B cell (primary cell): ENCODE data around the gene ZNF175. TPM values are rescaled to one million over a fixed set of nuclear protein-coding genes. Genes with fewer than 3 reads are reported as not detected.
A peak's percentile ranks its signal among the peaks of the same experiment; 100 is the strongest.

Experiments
- ATAC-seq: fragments of 200-7000 bp; cut with Tn5 transposase; one replicate; pipeline ENCODE4 v1.10.0; 2021; ENCODE audit warnings: low read depth, mild to moderate bottlenecking, moderate number of reproducible peaks, moderate library complexity
- CTCF ChIA-PET: fragments of 350-600 bp; sonication (Branson Sonifier 250); formaldehyde crosslinking; loops from one replicate; lab custom pipeline; 2021; ENCODE audit warnings: antibody characterized with exemption, inconsistent platforms; lab: Charles Lee
- POLR2A ChIA-PET: fragments of 350-600 bp; sonication (Branson Sonifier 250); formaldehyde crosslinking; loops from one replicate; lab custom pipeline; 2021; ENCODE audit warnings: antibody characterized with exemption; lab: Charles Lee
- DNase-seq: peaks from one replicate; pipeline ENCODE4 v3.0.0; 2013
- H2AFZ ChIP-seq: 2 replicates; pipeline ENCODE4 v1.6.1; 2012; ENCODE audit warnings: mild to moderate bottlenecking, low read depth, low read length; ENCODE audit not compliant: insufficient read depth, poor library complexity, severe bottlenecking
- H3K27ac ChIP-seq, 2 donors: 1 replicate in 1 of 2; 2 replicates in 1 of 2; pipeline ENCODE4 v1.5.1; 2012 to 2013; ENCODE audit warnings: low read length in 2 of 2, mild to moderate bottlenecking in 2 of 2, moderate library complexity in 1 of 2
- H3K27me3 ChIP-seq, 4 experiments: fragments of 200-600 bp in 1 of 4; sonication (generic) in 1 of 4; replicated peaks in 1 of 4; 1 replicate in 2 of 4; 2 replicates in 2 of 4; pipeline versions ENCODE4 v1.6.1 to v1.7.0; 2013 to 2016; ENCODE audit warnings: low read length in 3 of 4, mild to moderate bottlenecking in 2 of 4, mixed read lengths in 1 of 4, moderate library complexity in 1 of 4; ENCODE audit not compliant: insufficient read depth in 4 of 4, control insufficient read depth in 3 of 4; ENCODE audit errors: control extremely low read depth in 1 of 4
- H3K36me3 ChIP-seq, 2 experiments: replicated peaks in 1 of 2; 1 replicate in 1 of 2; 2 replicates in 1 of 2; pipeline versions ENCODE4 v1.6.1 to v1.7.1; 2013; ENCODE audit warnings: low read length in 1 of 2; ENCODE audit not compliant: insufficient read depth in 2 of 2, control insufficient read depth in 1 of 2; ENCODE audit errors: control extremely low read depth in 1 of 2, extremely low read depth in 1 of 2
- H3K4me1 ChIP-seq, 2 donors: fragments of 200-600 bp in 1 of 2; sonication (generic) in 1 of 2; 1 replicate in 1 of 2; 2 replicates in 1 of 2; pipeline versions ENCODE4 v1.5.1 to v1.6.1; 2013 to 2017; ENCODE audit warnings: low read length in 2 of 2; ENCODE audit not compliant: control insufficient read depth in 2 of 2, insufficient read depth in 2 of 2
- H3K4me2 ChIP-seq: replicated peaks from 2 replicates; pipeline ENCODE3; 2012; ENCODE audit warnings: mild to moderate bottlenecking, low read depth, low read length; ENCODE audit not compliant: poor library complexity, severe bottlenecking
- H3K4me3 ChIP-seq, 5 experiments: fragments of 200-600 bp in 1 of 5; sonication (generic) in 1 of 5; 1 replicate in 3 of 5; 2 replicates in 2 of 5; pipeline versions ENCODE4 v1.5.1 to v1.7.0; 2011 to 2016; ENCODE audit warnings: low read length in 4 of 5, mild to moderate bottlenecking in 4 of 5, low read depth in 2 of 5, control low read depth in 1 of 5, moderate library complexity in 1 of 5; ENCODE audit not compliant: insufficient read depth in 1 of 5; ENCODE audit errors: control extremely low read depth in 1 of 5, extremely low read depth in 1 of 5
- H3K79me2 ChIP-seq: fragments of 200-600 bp; sonication (generic); one replicate; pipeline ENCODE4 v1.6.0; 2016; ENCODE audit warnings: low read length; ENCODE audit not compliant: control insufficient read depth, insufficient read depth
- H3K9ac ChIP-seq: fragments of 200-600 bp; sonication (generic); 2 replicates; pipeline ENCODE4 v1.6.1; 2017; ENCODE audit warnings: mild to moderate bottlenecking, low read length, moderate library complexity
- H3K9me3 ChIP-seq, 3 donors: one replicate each; pipeline versions ENCODE4 v1.6.1 to v1.7.1; 2013; ENCODE audit warnings: low read length in 2 of 3; ENCODE audit not compliant: control insufficient read depth in 2 of 3, insufficient read depth in 1 of 3; ENCODE audit errors: control extremely low read depth in 1 of 3
- H4K20me1 ChIP-seq: 2 replicates; pipeline ENCODE4 v1.6.0; 2012; ENCODE audit warnings: mild to moderate bottlenecking, low read length; ENCODE audit not compliant: insufficient read depth, control insufficient read depth, poor library complexity, severe bottlenecking
- H3K27ac Mint-ChIP-seq: one replicate; pipeline ENCODE4 v1.8.0; 2021; ENCODE audit warnings: mixed read lengths
- H3K27me3 Mint-ChIP-seq: one replicate; pipeline ENCODE4 v1.8.0; 2021; ENCODE audit warnings: mixed read lengths
- H3K4me1 Mint-ChIP-seq: one replicate; pipeline ENCODE4 v1.8.0; 2021; ENCODE audit warnings: mixed read lengths
- H3K4me3 Mint-ChIP-seq: one replicate; pipeline ENCODE4 v1.8.0; 2021; ENCODE audit warnings: mixed read lengths
- H3K9me3 Mint-ChIP-seq: one replicate; pipeline ENCODE4 v1.8.0; 2022; ENCODE audit warnings: mixed read lengths; ENCODE audit not compliant: insufficient read depth
- EZH2 ChIP-seq: IDR thresholded peaks from 2 replicates; pipeline ENCODE4 v1.6.1; 2012; ENCODE audit warnings: borderline replicate concordance, low read depth, mild to moderate bottlenecking, moderate library complexity, low read length; ENCODE audit not compliant: insufficient read depth, poor library complexity, severe bottlenecking
- WGBS: methylation state at CpG from one replicate; pipeline ENCODE4 v1.1.5; 2013; ENCODE audit warnings: missing lambda C conversion rate; ENCODE audit not compliant: insufficient coverage; 5-methylcytosine and 5-hydroxymethylcytosine counted together
- intact Hi-C: fragments of 100-400 bp; cut with micrococcal nuclease; formaldehyde crosslinking; loops from one replicate; pipeline ENCODE4 v1.10.0; 2022
- polyA plus RNA-seq: library from polyadenylated mRNA; depleted of rRNA; stranded (reverse); fragments of >200 nt; gene quantifications from 2 replicates; pipeline ENCODE4 v1.2.3, GENCODE V29; 2012
- total RNA-seq, 2 donors: library from RNA; stranded (reverse); fragments of 120-200 nt in 1 of 2; gene quantifications; 1 replicate in 1 of 2; 2 replicates in 1 of 2; pipeline versions ENCODE4 v1.2.3 to v1.2.4, GENCODE V29; 2013 to 2022
- TF ChIP-seq, protein P1 (sequence below): fragments of 200-600 bp; IDR thresholded peaks from one replicate; pipeline ENCODE4 v1.8.0; 2022; ENCODE audit warnings: antibody characterized with exemption, mild to moderate bottlenecking

Gene ZNF175
- total and polyA plus RNA-seq, 2 donors (not counting 1 experiment from before 2014, with no cell fraction given), result 4.6 to 31.3 TPM

- Histone ChIP-seq H3K36me3 (no peaks in the 10 kb centered on the region), H3K9ac (no peak overlapping the region), H4K20me1 (no peaks in the 10 kb centered on the region), H3K79me2 (peaks cover 5% of the 10 kb centered on the region), H3K4me2 (peak overlapping the region; percentile 4), H3K4me1 (peaks cover 19 to 25% of the 10 kb centered on the region in 2 donors), H3K4me3 (peak overlapping the region in 1 of 5 experiments; percentile 0), H3K27me3 (no peaks in the 10 kb centered on the region), H3K27ac (no peak overlapping the region), H2AFZ (no peak overlapping the region), H3K9me3 (peaks cover 0 to 4% (median 0%) of the 10 kb centered on the region in 3 donors)
- H3K27me3 Mint-ChIP-seq, result peaks cover 4% of the 10 kb centered on the region
- no peak for ATAC-seq
- POLR2A ChIA-PET, result no interaction called here
- no peaks in the 10 kb centered on the region for H3K9me3 Mint-ChIP-seq
- TF ChIP-seq, protein P1, sequence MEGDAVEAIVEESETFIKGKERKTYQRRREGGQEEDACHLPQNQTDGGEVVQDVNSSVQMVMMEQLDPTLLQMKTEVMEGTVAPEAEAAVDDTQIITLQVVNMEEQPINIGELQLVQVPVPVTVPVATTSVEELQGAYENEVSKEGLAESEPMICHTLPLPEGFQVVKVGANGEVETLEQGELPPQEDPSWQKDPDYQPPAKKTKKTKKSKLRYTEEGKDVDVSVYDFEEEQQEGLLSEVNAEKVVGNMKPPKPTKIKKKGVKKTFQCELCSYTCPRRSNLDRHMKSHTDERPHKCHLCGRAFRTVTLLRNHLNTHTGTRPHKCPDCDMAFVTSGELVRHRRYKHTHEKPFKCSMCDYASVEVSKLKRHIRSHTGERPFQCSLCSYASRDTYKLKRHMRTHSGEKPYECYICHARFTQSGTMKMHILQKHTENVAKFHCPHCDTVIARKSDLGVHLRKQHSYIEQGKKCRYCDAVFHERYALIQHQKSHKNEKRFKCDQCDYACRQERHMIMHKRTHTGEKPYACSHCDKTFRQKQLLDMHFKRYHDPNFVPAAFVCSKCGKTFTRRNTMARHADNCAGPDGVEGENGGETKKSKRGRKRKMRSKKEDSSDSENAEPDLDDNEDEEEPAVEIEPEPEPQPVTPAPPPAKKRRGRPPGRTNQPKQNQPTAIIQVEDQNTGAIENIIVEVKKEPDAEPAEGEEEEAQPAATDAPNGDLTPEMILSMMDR, result no peak
- TF ChIP-seq EZH2, result no peak
- no CpG with 5 or more reads among the region's 1 CpG for WGBS
- no peak for DNase-seq
- peak overlapping the region; percentile 84 for H3K27ac Mint-ChIP-seq
- peak overlapping the region; percentile 23 for H3K4me3 Mint-ChIP-seq
- intact Hi-C loops, result loop anchor here (1.0 kb wide), 1 partner anchor 11 kb away; no protein-coding TSS in a partner anchor
- H3K4me1 Mint-ChIP-seq, result peaks cover 48% of the 10 kb centered on the region
- CTCF ChIA-PET, result interaction anchor here (1.0 to 1.8 kb wide), 4 partner anchors 21 to 121 kb away, joined by 3 to 5 read pairs (median 4); no protein-coding TSS in a partner anchor
Observed at GRCh38 chr19:51535535-51535934, 35.5 kb upstream of the ZNF175 start.

GRCh38 chr19:51539821-51540366 is 31.2 kb upstream of the ZNF175 start:
- no peaks in the 10 kb centered on the region for H3K27me3 ChIP-seq
- 100% methylated on average over 3 of the region's 4 CpGs for WGBS
- intact Hi-C loops, result no loop called here
- CTCF ChIA-PET, result interaction anchor here (0.8 to 1.0 kb wide), 3 partner anchors 8 to 117 kb away, joined by 3 to 4 read pairs (median 3); no protein-coding TSS in a partner anchor
- no peaks in the 10 kb centered on the region for H3K36me3 ChIP-seq
- no peaks in the 10 kb centered on the region for H4K20me1 ChIP-seq
- no peak overlapping the region for H3K27ac Mint-ChIP-seq
- no peak overlapping the region for H3K9ac ChIP-seq
- H3K27me3 Mint-ChIP-seq, result peaks cover 4% of the 10 kb centered on the region
- no peak overlapping the region for H3K4me2 ChIP-seq
- TF ChIP-seq, protein P1, result no peak
- TF ChIP-seq EZH2, result no peak
- H3K4me3 Mint-ChIP-seq, result no peak overlapping the region
- ATAC-seq (no peak), DNase-seq (no peak)
- peaks cover 40% of the 10 kb centered on the region for H3K4me1 Mint-ChIP-seq
- H3K27ac ChIP-seq, result no peak overlapping the region
- no peaks in the 10 kb centered on the region for H3K79me2 ChIP-seq
- no peaks in the 10 kb centered on the region for H3K9me3 Mint-ChIP-seq
- no peak overlapping the region for H3K4me3 ChIP-seq
- H2AFZ ChIP-seq, result no peak overlapping the region
- POLR2A ChIA-PET, result no interaction called here
- peaks cover 0 to 4% (median 0%) of the 10 kb centered on the region in 3 donors for H3K9me3 ChIP-seq
- peaks cover 9 to 12% of the 10 kb centered on the region in 2 donors for H3K4me1 ChIP-seq
